Gastrocnemius medialis (tissue), 4 donors: ENCODE measurements around the gene DNAH6.

Source experiments
- CTCF ChIP-seq, 5 experiments: fragments of 450-650 bp in 3 of 5; fragments of 200-600 bp in 2 of 5; sonication (generic) in 2 of 5; IDR thresholded peaks in 4 of 5; conservative IDR thresholded peaks in 1 of 5; 1 replicate in 4 of 5; 2 replicates in 1 of 5; pipeline ENCODE4 v1.5.1; 2016 to 2019; ENCODE audit warnings: antibody characterized with exemption in 5 of 5, mild to moderate bottlenecking in 3 of 5, moderate library complexity in 3 of 5
- POLR2A ChIP-seq, 2 donors: fragments of 450-650 bp; IDR thresholded peaks; one replicate each; pipeline ENCODE4 v1.6.1; 2017; ENCODE audit warnings: antibody characterized with exemption in 2 of 2, mild to moderate bottlenecking in 2 of 2, moderate library complexity in 2 of 2

DNA sequence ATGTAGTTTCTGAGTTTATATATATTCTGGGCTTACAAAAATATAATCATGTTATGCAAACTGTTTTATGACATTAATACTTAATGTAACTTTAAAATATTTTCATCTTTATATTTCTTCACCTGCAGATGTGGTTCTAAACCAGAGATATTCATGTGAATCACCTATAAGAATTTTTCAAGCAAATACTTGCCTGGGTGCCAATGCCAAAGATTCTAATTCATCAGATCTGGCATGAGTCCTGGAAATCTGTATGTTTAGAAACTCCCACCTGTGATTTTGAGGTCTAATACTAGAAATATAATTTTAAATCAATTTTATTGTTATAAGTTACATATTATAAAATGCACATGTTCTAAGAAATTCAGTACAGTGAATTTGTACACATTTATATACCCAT, 19.9 kb upstream of the DNAH6 start:
- no peak for TF ChIP-seq CTCF (IDR thresholded peaks at IDR 0.05 in 4 of 5, conservative IDR thresholded peaks at IDR 0.05 in 1 of 5)
- no peak for TF ChIP-seq POLR2A (IDR thresholded peaks at IDR 0.05)
